RCC 7860 (cell line): ENCODE data around the gene BCL2L13.
"Not testable (repeated sequence)": the region's sequence is repeated elsewhere in the genome, so short reads cannot be mapped to it uniquely, and the experiment has no call there.

ENCODE experiments used
- DNase-seq: peaks from one replicate; pipeline ENCODE4 v3.0.0-alpha.2; 2015; ENCODE audit warnings: low spot score
- FAIRE-seq: peaks from 2 replicates; lab custom pipeline; 2012; peaks lifted over from hg19 to GRCh38; lab: Jason Lieb, UNC

BCL2L13 gene

GRCh38 chr22:17692841-17693240, 54.3 kb downstream of the BCL2L13 start:
- no peak for FAIRE-seq
- DNase-seq = no peak

- FAIRE-seq (no peak), DNase-seq (no peak)
Measured at GRCh38 chr22:17694193-17694592, 55.6 kb downstream of the BCL2L13 start.

GRCh38 chr22:17694752-17695151, 56.2 kb downstream of the BCL2L13 start:
- FAIRE-seq (no peak), DNase-seq (no peak)

GRCh38 chr22:17695986-17696385, 57.4 kb downstream of the BCL2L13 start:
- no peak for FAIRE-seq

GRCh38 chr22:17697196-17697595, 58.6 kb downstream of the BCL2L13 start:
- not testable (repeated sequence) for DNase-seq, FAIRE-seq

More at GRCh38 chr22:17695986-17696385, 57.4 kb downstream of the BCL2L13 start:
- DNase-seq = no peak

- DNase-seq, FAIRE-seq: not testable (repeated sequence)
Measured at GRCh38 chr22:17698276-17698675, 59.7 kb downstream of the BCL2L13 start.

- FAIRE-seq = no peak
- no peak for DNase-seq
Measured at GRCh38 chr22:17698948-17699347, 60.4 kb downstream of the BCL2L13 start.

GRCh38 chr22:17699696-17700340, 61.3 kb downstream of the BCL2L13 start:
- no peak for FAIRE-seq

GRCh38 chr22:17700778-17701177, 62.2 kb downstream of the BCL2L13 start:
- DNase-seq = no peak
- FAIRE-seq = no peak

More at GRCh38 chr22:17699696-17700340, 61.3 kb downstream of the BCL2L13 start:
- DNase-seq = no peak

GRCh38 chr22:17703811-17704210, 65.3 kb downstream of the BCL2L13 start:
- no peak for FAIRE-seq

GRCh38 chr22:17705546-17705945, 67.0 kb downstream of the BCL2L13 start:
- no peak for DNase-seq
- no peak for FAIRE-seq

More at GRCh38 chr22:17703811-17704210, 65.3 kb downstream of the BCL2L13 start:
- no peak for DNase-seq

GRCh38 chr22:17705951-17706900, 67.7 kb downstream of the BCL2L13 start:
- DNase-seq (peak; percentile 90), FAIRE-seq (peak; percentile 95)

- FAIRE-seq = no peak
- no peak for DNase-seq
Measured at GRCh38 chr22:17706947-17707346, 68.4 kb downstream of the BCL2L13 start.

GRCh38 chr22:17707526-17707925, 69.0 kb downstream of the BCL2L13 start:
- DNase-seq (no peak), FAIRE-seq (peak; percentile 18)

- FAIRE-seq = no peak
- DNase-seq = no peak
Measured at GRCh38 chr22:17710023-17710422, 71.5 kb downstream of the BCL2L13 start.

GRCh38 chr22:17712441-17712840, 73.9 kb downstream of the BCL2L13 start:
- FAIRE-seq (no peak), DNase-seq (no peak)

- FAIRE-seq (no peak), DNase-seq (no peak)
Measured at GRCh38 chr22:17716529-17716928, 78.0 kb downstream of the BCL2L13 start.

GRCh38 chr22:17717708-17718107, 79.2 kb downstream of the BCL2L13 start:
- no peak for FAIRE-seq
- DNase-seq = no peak

- FAIRE-seq (no peak), DNase-seq (no peak)
Measured at GRCh38 chr22:17719911-17720310, 81.4 kb downstream of the BCL2L13 start.

GRCh38 chr22:17724241-17724640, 85.7 kb downstream of the BCL2L13 start:
- no peak for FAIRE-seq
- no peak for DNase-seq

GRCh38 chr22:17724678-17725499, 86.3 kb downstream of the BCL2L13 start:
- FAIRE-seq (no peak), DNase-seq (no peak)
